Stimulated activated naive CD4-positive, alpha-beta T cell treated with Interleukin-2 at 50 U/mL for 16 hours (primary cell): ENCODE data around the gene MAML3.

Source experiments
- DNase-seq: peaks from one replicate; lab custom pipeline; 2025; lab: John Stamatoyannopoulos, UW

Gene MAML3

DNA sequence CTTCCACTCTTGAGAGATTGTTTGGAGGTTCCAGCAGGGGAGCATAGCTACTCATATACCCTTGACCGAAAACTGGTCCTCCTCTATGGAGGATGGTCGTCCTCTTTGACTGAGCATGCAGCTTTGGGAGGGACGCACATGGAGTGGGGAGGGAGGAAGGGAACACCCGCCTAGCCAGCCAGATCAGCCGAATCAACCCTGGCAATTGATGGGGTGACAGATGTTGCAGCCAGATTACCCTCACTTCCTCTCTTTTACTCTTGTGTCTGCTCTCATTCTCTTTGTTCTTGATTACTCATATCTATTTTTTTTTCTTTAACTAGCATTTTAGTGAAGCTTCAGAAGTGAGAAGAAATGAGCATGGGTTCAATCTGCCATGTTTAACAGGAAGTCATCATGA, 468.8 kb downstream of the MAML3 start:
- DNase-seq: no peak

GRCh38 chr4:139684351-139684750, 469.6 kb downstream of the MAML3 start:
- no peak for DNase-seq

- DNase-seq: no peak
Measured at GRCh38 chr4:139682741-139683151, 471.2 kb downstream of the MAML3 start.

DNA sequence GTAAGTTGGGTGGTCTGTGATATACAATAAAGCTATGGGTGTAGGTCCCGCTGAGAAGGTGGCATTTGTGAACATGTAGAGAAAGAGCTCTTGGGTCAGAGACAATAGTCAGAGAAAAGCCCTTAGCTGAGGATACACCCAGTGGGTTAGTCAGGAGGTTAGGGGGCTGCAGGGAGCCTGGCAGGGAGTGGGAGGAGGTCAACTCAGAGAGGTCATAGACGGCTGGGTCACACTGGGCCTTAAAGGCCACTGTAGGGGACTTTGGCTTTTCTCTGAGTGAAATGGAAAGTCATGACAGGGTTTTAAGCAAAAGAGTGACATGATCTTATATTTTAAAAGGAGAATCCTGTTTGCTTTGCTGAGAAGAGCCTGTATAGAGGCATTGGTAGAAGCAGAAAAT, 471.7 kb downstream of the MAML3 start:
- DNase-seq: no peak

- no peak for DNase-seq
Measured at GRCh38 chr4:139676913-139677585, 476.9 kb downstream of the MAML3 start.

DNA sequence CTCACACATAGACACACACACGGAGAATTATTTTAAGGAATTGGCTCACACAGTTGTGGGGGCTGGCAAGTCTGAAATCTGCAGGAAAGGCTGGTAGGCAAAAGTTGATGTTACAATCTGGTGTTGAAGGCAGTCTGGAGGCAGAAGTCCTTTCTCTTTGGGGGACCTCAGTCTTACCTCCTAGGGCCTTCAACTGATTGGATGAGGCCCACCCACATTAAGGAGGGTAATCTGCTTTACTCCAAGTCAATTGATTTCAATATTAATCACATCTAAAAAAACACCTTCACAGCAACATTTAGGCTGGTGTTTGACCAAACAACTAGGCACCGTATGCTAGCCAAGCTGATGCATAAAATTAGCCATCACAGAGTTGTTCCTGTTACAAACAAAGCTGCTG, 477.6 kb downstream of the MAML3 start:
- no peak for DNase-seq

DNA sequence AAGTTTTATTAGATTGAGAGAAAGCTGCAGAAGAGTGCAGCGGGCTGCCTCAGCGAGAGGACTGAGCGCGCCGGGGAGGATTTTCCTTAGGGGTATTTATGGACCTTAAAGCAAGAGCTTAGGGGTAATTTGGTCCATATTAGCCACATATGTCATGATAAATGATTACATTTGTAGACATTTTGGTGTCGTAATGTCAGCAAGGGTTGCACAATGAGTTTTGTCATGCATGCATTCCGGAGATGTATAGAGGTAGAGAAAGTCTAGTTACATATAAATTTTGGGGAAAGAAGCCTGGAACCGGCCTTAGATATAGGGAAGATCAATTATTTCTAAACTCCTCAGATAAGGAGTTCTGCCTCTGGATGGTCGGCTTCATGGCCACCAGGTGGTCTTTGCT, 478.3 kb downstream of the MAML3 start:
- no peak for DNase-seq

GRCh38 chr4:139674875-139675550, 479.0 kb downstream of the MAML3 start:
- DNase-seq: no peak

- DNase-seq: no peak
Measured at GRCh38 chr4:139672732-139673131, 481.3 kb downstream of the MAML3 start.

- no peak for DNase-seq
Measured at GRCh38 chr4:139672215-139672614, 481.8 kb downstream of the MAML3 start.

DNA sequence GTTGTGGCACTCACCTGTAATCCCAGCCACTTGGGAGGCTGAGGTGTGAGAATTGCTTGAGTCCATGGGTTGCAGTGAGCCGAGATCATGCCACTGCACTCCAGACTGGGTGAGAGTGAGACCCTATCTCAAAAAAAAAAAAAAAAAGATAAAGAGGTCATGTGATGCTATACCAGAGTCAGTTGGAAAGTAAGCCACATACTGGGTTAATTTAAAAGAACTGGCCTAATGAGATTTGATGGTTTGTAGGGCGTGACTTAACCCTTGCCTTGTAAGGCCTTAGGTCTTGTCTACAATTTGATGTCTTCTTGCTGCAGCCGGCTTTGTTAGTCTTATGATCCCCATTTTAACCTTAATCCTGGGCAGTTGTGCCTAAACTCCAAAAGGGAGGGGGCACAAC, 483.2 kb downstream of the MAML3 start:
- no peak for DNase-seq

- no peak for DNase-seq
Measured at GRCh38 chr4:139669890-139670289, 484.1 kb downstream of the MAML3 start.

- DNase-seq: no peak
Measured at GRCh38 chr4:139669335-139669734, 484.6 kb downstream of the MAML3 start.

GRCh38 chr4:139668658-139669201, 485.3 kb downstream of the MAML3 start:
- no peak for DNase-seq

DNA sequence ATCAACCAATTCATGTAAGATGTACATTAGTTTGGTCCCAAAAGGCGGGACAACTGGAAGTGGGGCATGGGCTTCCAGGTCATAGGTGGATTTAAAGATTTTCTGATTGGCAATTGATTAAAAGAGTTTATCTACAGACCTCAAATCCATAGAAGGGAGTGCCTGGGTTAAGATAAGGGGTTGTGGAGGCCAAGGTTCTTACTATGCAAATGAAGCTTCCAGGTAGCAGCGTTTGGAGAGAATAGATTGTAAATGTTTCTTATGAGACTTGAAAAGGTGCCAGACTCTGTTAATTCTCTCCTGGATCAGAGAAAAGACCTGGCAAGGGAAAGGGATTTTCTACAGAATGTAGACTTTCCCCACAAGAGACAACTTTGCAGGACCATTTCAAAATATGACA, 485.9 kb downstream of the MAML3 start:
- DNase-seq: no peak
